Stimulated activated CD8-positive, alpha-beta memory T cell treated with anti-CD3 and anti-CD28 coated beads, Interleukin-2, amount 100 ng/mL, for 1 hour (primary cell): Measurements from ENCODE around the gene CACNB4.
"Not testable (repeated sequence)": the region's sequence is repeated elsewhere in the genome, so short reads cannot be mapped to it uniquely, and the experiment has no call there.

Source experiments
- DNase-seq, 2 donors: peaks; one replicate each; pipeline ENCODE4 v3.0.0-alpha.2; 2020; ENCODE audit warnings: low read depth in 2 of 2

Gene CACNB4

DNA sequence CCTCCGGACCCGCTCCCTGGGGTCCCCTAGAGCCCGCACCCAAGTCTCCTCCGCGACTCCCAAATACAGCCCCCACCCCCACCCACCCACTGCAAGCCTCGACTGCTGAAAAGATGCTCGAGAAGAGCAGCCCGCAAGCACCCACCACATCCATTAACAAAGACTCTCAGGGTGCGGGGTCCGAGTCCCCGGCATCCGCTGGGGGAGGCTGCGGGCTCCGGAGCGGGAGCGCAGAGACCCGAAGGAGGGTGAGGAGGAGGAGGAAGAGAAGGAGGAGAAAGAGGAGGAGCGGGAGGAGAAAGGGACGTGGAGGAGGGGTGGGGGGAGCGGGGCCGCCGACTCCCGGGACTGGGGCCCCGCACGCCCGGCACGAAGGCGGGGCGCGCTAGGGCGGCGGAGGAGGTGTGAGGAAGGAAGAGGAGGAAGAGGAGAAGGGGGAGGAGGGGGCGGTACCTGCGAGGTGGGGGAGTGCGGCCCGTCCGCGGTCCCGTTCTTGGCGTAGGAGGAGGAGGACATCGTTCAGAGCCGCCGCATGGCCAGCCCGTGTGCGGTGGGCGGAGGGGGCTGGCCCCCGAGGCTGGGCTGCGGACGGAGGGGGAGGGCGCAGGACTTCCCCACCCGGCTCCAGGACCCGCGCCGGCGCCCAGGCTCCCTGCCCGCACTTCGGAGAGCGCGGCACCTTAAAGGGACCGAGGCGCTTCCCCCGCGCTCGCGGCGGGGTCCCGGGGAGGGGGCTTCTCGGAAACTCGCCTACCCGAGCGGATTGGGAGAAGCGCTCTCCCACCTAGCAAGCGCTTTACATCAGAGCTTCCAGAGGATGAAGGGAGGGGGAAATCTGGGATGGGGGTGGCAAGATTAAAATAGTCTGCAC is at the start of gene CACNB4:
Gene CACNB4, minus strand, starts transcription at position 549 of the 871 bp plus-strand sequence.
- DNase-seq, result no peak

GRCh38 chr2:152134488-152135280 is 35.8 kb upstream of the CACNB4 start:
- DNase-seq, result no peak

- no peak for DNase-seq
These were observed 33.5 kb upstream of the CACNB4 start for GRCh38 chr2:152132306-152132705.

- no peak for DNase-seq
These were observed 28.8 kb upstream of the CACNB4 start for GRCh38 chr2:152127628-152128027.

DNA sequence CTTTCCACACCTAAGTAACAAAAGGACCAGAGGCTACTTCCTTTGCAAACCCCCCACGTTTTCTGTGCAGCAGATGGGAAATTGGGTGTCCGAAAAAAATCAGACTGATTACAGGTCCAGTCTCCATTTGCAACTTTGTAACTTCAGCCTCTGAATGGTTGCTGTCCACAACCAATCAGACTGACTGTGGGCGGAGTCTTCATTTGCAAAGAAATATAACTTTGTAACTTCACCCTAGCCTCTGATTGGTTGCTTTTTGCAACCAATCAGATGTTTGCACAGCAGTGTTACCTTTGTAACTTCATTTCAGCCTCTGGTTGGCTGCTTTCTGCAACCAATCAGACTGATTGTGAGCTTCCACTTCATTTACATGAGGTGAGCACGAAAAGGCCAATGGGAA is 27.8 kb upstream of the CACNB4 start:
- DNase-seq, result no peak

DNA sequence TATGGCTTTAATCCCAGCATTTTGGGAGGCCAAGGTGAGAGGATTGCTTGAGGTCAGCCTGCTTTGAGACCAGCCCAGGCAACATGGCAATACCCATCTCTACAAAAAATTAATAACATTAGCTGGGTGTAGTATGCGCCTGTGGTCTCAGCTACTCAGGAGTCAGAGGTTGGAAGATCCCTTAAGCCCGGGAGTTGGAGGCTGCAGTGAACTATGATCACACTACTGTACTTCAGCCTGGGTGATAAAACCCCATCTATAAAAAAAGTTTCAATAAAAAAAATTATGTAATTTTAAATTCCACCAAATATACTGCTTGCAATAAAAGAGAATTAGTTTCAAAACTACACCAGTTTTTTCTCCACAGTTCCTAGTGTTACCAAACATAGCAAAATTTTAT is 23.3 kb upstream of the CACNB4 start:
- no peak for DNase-seq

- no peak for DNase-seq
These were observed 21.6 kb upstream of the CACNB4 start for GRCh38 chr2:152120430-152120829.

- no peak for DNase-seq
These were observed 17.1 kb upstream of the CACNB4 start for GRCh38 chr2:152115952-152116351.

DNA sequence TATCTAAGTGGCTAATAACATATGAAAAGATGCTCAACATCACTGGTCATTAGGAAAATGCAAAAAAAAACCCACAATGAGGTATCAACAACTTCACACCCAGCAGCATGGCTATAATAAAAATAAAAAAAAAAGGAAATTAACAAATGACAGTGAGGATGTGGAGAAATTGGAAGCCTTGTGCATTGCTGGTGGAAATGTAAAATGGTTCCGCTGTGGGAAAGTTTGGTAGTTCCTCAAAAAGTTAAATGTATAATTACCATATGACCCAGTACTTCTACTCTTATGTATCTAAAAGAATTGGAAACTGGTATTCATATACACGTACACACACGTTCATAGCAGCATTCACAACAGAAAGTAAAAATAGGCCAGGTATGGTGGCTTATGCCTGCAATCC is 15.5 kb upstream of the CACNB4 start:
- DNase-seq, result no peak

DNA sequence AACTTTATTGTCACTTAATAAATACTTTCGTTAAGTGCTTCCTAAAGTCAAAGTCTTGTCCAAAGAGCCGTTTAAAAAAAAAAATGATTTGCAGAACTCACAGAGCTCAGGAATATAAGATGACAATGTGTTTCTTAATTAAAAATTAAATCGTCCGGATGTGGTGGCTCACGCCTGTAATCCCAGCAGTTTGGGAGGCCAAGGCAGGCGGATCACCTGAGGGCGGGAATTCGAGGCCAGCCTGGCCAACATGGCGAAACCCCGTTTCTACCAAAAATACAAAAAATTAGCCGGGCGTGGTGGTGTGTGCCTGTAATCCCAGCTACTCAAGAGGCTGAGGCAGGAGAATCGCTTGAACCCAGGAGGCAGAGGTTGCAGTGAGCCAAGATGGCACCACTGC is 8.3 kb upstream of the CACNB4 start:
- DNase-seq, result not testable (repeated sequence)

GRCh38 chr2:152106464-152106863 is 7.6 kb upstream of the CACNB4 start:
- no peak for DNase-seq

GRCh38 chr2:152103271-152103670 is 4.4 kb upstream of the CACNB4 start:
- no peak for DNase-seq

- no peak for DNase-seq
These were observed 2.1 kb upstream of the CACNB4 start for GRCh38 chr2:152100961-152101360.

- no peak for DNase-seq
These were observed 665 bp upstream of the CACNB4 start for GRCh38 chr2:152099367-152100050.

- DNase-seq, result no peak
These were observed 896 bp downstream of the CACNB4 start for GRCh38 chr2:152097801-152098495.

DNA sequence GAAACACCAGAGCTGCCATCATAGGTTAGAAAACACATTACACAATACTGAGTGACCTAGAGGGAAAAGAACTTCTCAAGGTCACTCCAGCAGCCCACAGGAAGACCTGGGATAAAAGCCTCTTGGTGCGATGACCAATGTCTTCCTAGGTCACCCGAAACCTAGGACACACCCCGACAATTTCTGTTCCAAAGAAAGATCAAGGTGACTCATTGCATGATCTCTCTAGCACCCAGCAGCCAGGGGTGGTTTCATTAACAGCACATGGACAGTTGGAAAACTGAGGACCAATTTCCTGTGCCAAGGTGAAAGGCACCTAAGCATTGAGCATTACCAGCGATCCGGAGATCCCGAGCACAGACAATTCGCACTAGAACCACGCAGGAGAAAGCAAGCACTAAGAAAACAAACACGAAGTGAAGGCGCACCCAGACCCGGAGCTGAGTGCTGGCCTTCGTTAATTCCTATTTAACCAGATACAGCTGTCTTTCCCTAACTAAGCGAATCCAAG is 1.5 kb downstream of the CACNB4 start:
- DNase-seq, result no peak

- no peak for DNase-seq
These were observed 3.7 kb downstream of the CACNB4 start for GRCh38 chr2:152095146-152095545.

- DNase-seq, result no peak
These were observed 4.8 kb downstream of the CACNB4 start for GRCh38 chr2:152094014-152094413.

GRCh38 chr2:152093464-152093863 is 5.4 kb downstream of the CACNB4 start:
- no peak for DNase-seq

DNA sequence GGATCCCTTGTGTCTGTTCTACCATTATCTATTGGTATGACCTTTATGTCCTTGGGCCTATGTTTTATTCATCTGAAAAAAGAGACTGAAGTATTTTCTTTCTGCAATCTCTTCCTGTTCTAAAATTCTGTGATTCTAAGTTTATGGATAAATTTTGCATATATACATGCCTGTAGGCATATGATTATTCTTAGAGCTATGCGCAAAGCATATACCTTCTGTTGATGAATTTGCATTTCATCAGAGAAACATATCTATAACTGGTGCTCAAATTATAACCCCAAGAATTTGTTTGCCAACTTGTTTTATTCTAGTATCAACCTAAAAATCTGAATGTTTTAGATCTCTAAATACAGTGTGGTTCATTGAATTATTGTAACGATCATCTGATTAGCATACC is 6.7 kb downstream of the CACNB4 start:
- no peak for DNase-seq

DNA sequence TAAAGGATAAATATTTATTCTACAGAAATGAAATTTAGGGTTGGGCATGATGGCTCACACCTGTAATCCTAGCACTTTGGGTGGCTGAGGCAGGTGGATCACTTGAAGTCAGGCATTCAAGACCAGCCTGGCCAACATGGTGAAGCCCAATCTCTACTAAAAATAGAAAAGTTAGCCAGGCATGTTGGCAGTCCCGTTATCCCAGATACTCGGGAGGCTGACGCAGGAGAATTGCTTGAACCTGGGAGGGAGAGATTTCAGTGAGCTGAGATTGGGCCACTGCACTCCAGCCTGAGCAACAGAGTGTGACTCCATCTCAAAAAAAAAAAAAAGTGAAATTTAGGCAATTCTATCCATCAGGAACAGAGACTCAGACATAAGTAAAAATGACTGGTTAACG is 8.1 kb downstream of the CACNB4 start:
- not testable (repeated sequence) for DNase-seq

- DNase-seq, result no peak
These were observed 9.6 kb downstream of the CACNB4 start for GRCh38 chr2:152089238-152089637.
